Heart right ventricle (tissue), 16 donors: Measurements from ENCODE around the gene HOXC10. TPM values are rescaled to one million over a fixed set of nuclear protein-coding genes. Genes with fewer than 3 reads are reported as not detected.

Experiments
- ATAC-seq, 8 donors: fragments of 200-7000 bp; cut with Tn5 transposase; one replicate each; pipeline ENCODE4 v1.9.1; 2020; ENCODE audit warnings: mild to moderate bottlenecking in 8 of 8, moderate library complexity in 8 of 8, moderate number of reproducible peaks in 1 of 8
- DNase-seq, 2 donors: peaks; one replicate each; pipeline ENCODE4 v3.0.0-alpha.2; 2020
- H3K27ac ChIP-seq, 10 donors: fragments of 200-600 bp; sonication (generic) in 2 of 10; one replicate each; pipeline versions ENCODE4 v1.5.0 to v1.8.0; 2020 to 2022; ENCODE audit warnings: mild to moderate bottlenecking in 3 of 10
- H3K27me3 ChIP-seq, 7 donors: fragments of 200-600 bp; one replicate each; pipeline ENCODE4 v1.8.0; 2021 to 2022; ENCODE audit warnings: mild to moderate bottlenecking in 2 of 7
- H3K36me3 ChIP-seq, 9 donors: fragments of 200-600 bp; sonication (generic) in 1 of 9; one replicate each; pipeline versions ENCODE4 v1.5.0 to v1.8.0; 2020 to 2022; ENCODE audit warnings: mild to moderate bottlenecking in 2 of 9
- H3K4me1 ChIP-seq, 9 donors: fragments of 200-600 bp; sonication (generic) in 1 of 9; one replicate each; pipeline versions ENCODE4 v1.5.0 to v1.8.0; 2020 to 2022; ENCODE audit warnings: mild to moderate bottlenecking in 4 of 9
- H3K4me3 ChIP-seq, 10 donors: fragments of 200-600 bp; sonication (generic) in 2 of 10; one replicate each; pipeline versions ENCODE4 v1.5.0 to v1.8.0; 2020 to 2022; ENCODE audit warnings: mild to moderate bottlenecking in 7 of 10, moderate library complexity in 2 of 10
- H3K9me3 ChIP-seq, 11 donors: fragments of 200-600 bp in 10 of 11; sonication (generic) in 2 of 11; one replicate each; pipeline versions ENCODE4 v1.5.0 to v1.8.0; 2013 to 2022; ENCODE audit warnings: mild to moderate bottlenecking in 2 of 11, control low read depth in 1 of 11, moderate library complexity in 1 of 11
- WGBS, 2 donors: extraction: QIAGEN DNeasy Blood & Tissue Kit; methylation state at CpG; one replicate each; pipeline ENCODE4 v1.1.7; 2013; ENCODE audit warnings: inconsistent platforms in 1 of 2; 5-methylcytosine and 5-hydroxymethylcytosine counted together
- intact Hi-C, 10 donors: fragments of 100-400 bp; cut with DNase I; formaldehyde crosslinking; loops; one replicate each; pipeline versions ENCODE4 v1.11.1 to v1.14.2; 2022
- polyA plus RNA-seq, 2 donors: library from polyadenylated mRNA; stranded (reverse); fragments of 200-250 nt; gene quantifications; one replicate each; pipeline ENCODE4 v1.2.3, GENCODE V29; 2013
- total RNA-seq, 10 donors: library from RNA; stranded (reverse); fragmentation: NEBNext Ultra II Directional in 3 of 10; extraction: Animal tissue kit (Norgen Biotek cat#: 25700) in 3 of 10; gene quantifications; one replicate each; pipeline versions ENCODE4 v1.2.1 to v1.2.4, GENCODE V29; 2021 to 2023
- TF ChIP-seq, protein P1 (sequence below), 9 donors: fragments of 200-600 bp; sonication (generic) in 2 of 9; IDR thresholded peaks; one replicate each; pipeline versions ENCODE4 v1.5.0 to v1.8.0; 2021 to 2022; ENCODE audit warnings: antibody characterized with exemption in 9 of 9, mild to moderate bottlenecking in 5 of 9, moderate library complexity in 1 of 9
- donor health status: Arrhythmogenic right ventricular cardiomyopathy.
- donor health status: ischemic (EF 13 %, LVEDD 7.1; RV severe dilation, severe dysfunction).
- donor health status: healthy with polysubstance abuse.
- donor health status: DM: no; HTN: yes; CAD: no.
- donor health status: DM: no; HTN: no; CAD: no.
- donor health status: ischemic (EF 25% LVEDD 6.9; RV normal size, moderate dysfunction).
- donor health status: ischemic (EF 25% LVEDD 5.7; RV mildly dilated, moderate dysfunction).
- donor health status: healthy.
- donor health status: DM: yes; HTN: yes; CAD: no.
- donor health status: Ischemic cardiomyopathy.
- donor health status: ischemic (EF 35%, LVEDD 5.7; RV mildly dilated, moderate dysfunction).
- donor health status: nonischemic (EF 11% LVEDD 7.7; RV severe dilation, severe dysfunction).
- donor health status: DM: yes; HTN: yes; CAD: no.
- donor health status: PGD.
- donor health status: ischemic (EF 29% LVEDD 5.4; RV normal size, mild dysfunction).
- donor health status: nonischemic (EF 23%, LVEDD 6.1; RV moderate dilation, normal function).

HOXC10 gene
- total and polyA plus RNA-seq, 12 donors: not detected

DNA sequence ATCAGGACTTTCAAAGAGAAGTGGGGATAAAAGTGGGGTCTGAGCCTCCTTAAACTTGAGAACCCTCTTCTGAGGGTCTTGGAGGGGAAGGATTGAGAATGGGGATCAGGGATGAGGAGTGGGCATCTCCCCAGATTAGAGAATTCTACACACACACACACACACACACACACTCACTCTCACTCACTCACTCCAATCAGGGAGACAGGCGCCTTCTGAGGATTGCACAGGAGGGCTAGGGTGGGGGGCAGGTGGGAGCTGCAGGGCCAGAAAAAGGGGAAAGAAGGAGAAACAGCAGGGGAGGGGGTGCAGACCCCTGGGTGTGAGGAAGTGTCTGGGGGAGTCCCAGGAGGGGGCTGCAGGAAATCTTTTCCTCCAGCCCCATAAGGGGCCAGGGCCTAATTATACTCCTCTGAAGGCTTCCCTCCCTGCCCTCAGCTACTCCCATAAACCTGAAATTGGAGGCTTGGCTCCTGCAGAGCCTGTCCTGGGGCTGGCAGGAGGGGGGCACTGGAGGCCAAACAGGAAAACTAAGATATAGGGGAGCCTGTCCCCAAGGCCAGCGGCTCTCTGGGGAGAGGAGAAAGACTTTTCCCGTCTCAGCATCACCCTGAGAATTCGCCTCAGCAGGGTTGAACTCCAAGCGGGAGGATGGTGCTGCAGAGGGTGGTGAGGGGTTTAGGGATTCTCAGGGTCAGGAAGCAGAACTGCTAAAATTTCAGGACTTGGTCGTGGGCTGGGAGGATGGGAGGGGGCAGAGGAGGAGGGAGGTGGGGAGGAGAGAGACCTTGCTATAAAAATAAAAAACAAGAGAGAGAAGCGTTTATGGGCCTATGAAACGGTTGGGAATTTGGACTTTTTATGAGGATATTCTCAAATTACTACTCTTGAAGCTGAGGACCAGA, 16.6 kb downstream of the HOXC10 start:
- TF ChIP-seq, protein P1, sequence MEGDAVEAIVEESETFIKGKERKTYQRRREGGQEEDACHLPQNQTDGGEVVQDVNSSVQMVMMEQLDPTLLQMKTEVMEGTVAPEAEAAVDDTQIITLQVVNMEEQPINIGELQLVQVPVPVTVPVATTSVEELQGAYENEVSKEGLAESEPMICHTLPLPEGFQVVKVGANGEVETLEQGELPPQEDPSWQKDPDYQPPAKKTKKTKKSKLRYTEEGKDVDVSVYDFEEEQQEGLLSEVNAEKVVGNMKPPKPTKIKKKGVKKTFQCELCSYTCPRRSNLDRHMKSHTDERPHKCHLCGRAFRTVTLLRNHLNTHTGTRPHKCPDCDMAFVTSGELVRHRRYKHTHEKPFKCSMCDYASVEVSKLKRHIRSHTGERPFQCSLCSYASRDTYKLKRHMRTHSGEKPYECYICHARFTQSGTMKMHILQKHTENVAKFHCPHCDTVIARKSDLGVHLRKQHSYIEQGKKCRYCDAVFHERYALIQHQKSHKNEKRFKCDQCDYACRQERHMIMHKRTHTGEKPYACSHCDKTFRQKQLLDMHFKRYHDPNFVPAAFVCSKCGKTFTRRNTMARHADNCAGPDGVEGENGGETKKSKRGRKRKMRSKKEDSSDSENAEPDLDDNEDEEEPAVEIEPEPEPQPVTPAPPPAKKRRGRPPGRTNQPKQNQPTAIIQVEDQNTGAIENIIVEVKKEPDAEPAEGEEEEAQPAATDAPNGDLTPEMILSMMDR (IDR thresholded peaks at IDR 0.05): no peak
- ATAC-seq (no peak), DNase-seq (no peak)
- no peak overlapping the region for H3K4me3 ChIP-seq
- peaks cover 49 to 100% (median 100%) of the 10 kb centered on the region in 7 donors for H3K27me3 ChIP-seq
- intact Hi-C loops: loop anchor here in 1 of 10 donors (10.0 kb wide), 1 partner anchor 373 kb away; no protein-coding TSS in a partner anchor
- H3K4me1 ChIP-seq: peaks cover 5 to 27% (median 23%) of the 10 kb centered on the region in 9 donors
- 17 to 31% methylated on average over 8 of the region's 8 CpGs for WGBS, 2 donors
- H3K27ac ChIP-seq: no peak overlapping the region
- peaks cover 0 to 5% (median 0%) of the 10 kb centered on the region in 9 donors for H3K36me3 ChIP-seq
- H3K9me3 ChIP-seq: no peaks in the 10 kb centered on the region

DNA sequence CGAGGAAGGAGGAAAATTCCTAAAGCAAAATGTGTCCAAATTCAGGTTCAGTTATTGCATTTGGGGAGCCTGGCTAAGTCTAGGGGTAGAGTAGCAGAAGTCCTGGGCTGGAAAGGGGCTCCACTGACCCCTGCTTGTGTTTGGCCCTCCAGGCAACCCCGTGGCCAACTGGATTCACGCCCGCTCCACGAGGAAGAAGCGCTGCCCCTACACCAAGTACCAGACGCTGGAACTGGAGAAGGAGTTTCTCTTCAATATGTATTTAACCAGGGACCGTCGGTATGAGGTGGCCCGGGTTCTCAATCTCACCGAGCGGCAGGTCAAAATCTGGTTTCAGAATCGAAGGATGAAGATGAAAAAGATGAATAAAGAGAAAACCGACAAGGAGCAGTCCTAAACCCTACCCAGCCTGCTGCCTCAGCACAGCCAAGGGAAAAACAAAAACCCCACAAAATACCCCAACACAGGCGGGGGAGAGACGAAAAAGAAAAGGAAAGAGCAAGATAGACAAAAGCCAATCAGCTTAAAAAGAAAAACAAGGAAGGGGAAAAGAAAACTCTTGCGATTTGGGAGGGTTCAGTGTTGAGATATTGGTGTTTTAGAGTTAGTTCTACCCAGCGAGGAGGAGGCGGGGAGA, 17.4 kb downstream of the HOXC10 start:
- Histone ChIP-seq H3K9me3 (no peaks in the 10 kb centered on the region), H3K36me3 (peaks cover 0 to 5% (median 0%) of the 10 kb centered on the region in 9 donors), H3K4me3 (no peak overlapping the region), H3K27ac (no peak overlapping the region), H3K4me1 (peaks cover 5 to 29% (median 23%) of the 10 kb centered on the region in 9 donors), H3K27me3 (peaks cover 46 to 100% (median 100%) of the 10 kb centered on the region in 7 donors)
- DNase-seq (no peak), ATAC-seq (no peak)
- 16 to 18% methylated on average over 19 of the region's 19 CpGs for WGBS, 2 donors
- TF ChIP-seq, protein P1 (IDR thresholded peaks at IDR 0.05): no peak
- intact Hi-C loops: loop anchor here in 1 of 10 donors (10.0 kb wide), 1 partner anchor 372 kb away; no protein-coding TSS in a partner anchor

GRCh38 chr12:54002915-54003389, 18.0 kb downstream of the HOXC10 start:
- H3K4me3 ChIP-seq: no peak overlapping the region
- no peak for DNase-seq

More at GRCh38 chr12:54002915-54003389, 18.0 kb downstream of the HOXC10 start:
- Histone ChIP-seq H3K27me3 (peaks cover 40 to 100% (median 100%) of the 10 kb centered on the region in 7 donors), H3K27ac (no peak overlapping the region), H3K9me3 (no peaks in the 10 kb centered on the region), H3K4me1 (peaks cover 5 to 29% (median 22%) of the 10 kb centered on the region in 9 donors), H3K36me3 (peaks cover 0 to 5% (median 0%) of the 10 kb centered on the region in 9 donors)
- intact Hi-C loops: loop anchor here in 1 of 10 donors (10.0 kb wide), 1 partner anchor 372 kb away; no protein-coding TSS in a partner anchor
- 16 to 21% methylated on average over 19 of the region's 19 CpGs for WGBS, 2 donors
- no peak for ATAC-seq
- TF ChIP-seq, protein P1 (IDR thresholded peaks at IDR 0.05): no peak
